Measurements from ENCODE around the gene DOK4. TPM values are rescaled to one million over a fixed set of nuclear protein-coding genes. Genes with fewer than 3 reads are reported as not detected.

Gene DOK4
- total RNA-seq, 1 experiment from 2014 or later = 27.4 TPM

DNA sequence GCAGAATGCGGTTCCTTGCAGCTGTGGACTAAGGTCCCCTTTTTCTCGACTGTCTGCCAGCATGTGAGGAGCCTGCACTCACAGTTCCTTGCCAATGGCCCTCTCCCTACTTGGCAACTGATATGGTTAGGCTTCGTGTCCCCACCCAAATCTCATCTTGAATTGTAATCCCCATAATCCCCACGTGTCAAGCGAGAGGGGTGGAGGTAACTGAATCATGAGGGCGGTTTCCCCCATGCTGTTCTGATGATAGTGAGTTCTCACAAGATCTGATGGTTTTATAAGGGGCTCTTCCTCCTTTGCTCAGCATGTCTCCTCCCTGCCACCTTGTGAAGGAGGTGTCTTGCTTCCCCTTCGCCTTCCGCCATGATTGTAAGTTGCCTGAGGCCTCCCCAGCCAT lies 59.0 kb downstream of the DOK4 start:
- 0 out of 2 replicates have a peak, but pooled peaks cover 6% of the 10 kb centered on the region for H3K36me3 ChIP-seq (ENCODE audit: low read depth)
- H2AFZ ChIP-seq = no peak overlapping the region
- no peaks in the 10 kb centered on the region for H3K9me3 ChIP-seq (ENCODE audit: insufficient read depth, low read depth)
- ChIA-PET POLR2A (ENCODE audit: unreplicated experiment) (no interaction called here), CTCF (no interaction called here)
- H4K20me1 ChIP-seq (ENCODE audit: insufficient read depth) = no peaks in the 10 kb centered on the region
- no peak overlapping the region for H3K27ac ChIP-seq
- TF ChIP-seq EZH2 (IDR thresholded peaks at IDR 0.05; ENCODE audit: low read depth) = no peak
- TF ChIP-seq, protein P1, sequence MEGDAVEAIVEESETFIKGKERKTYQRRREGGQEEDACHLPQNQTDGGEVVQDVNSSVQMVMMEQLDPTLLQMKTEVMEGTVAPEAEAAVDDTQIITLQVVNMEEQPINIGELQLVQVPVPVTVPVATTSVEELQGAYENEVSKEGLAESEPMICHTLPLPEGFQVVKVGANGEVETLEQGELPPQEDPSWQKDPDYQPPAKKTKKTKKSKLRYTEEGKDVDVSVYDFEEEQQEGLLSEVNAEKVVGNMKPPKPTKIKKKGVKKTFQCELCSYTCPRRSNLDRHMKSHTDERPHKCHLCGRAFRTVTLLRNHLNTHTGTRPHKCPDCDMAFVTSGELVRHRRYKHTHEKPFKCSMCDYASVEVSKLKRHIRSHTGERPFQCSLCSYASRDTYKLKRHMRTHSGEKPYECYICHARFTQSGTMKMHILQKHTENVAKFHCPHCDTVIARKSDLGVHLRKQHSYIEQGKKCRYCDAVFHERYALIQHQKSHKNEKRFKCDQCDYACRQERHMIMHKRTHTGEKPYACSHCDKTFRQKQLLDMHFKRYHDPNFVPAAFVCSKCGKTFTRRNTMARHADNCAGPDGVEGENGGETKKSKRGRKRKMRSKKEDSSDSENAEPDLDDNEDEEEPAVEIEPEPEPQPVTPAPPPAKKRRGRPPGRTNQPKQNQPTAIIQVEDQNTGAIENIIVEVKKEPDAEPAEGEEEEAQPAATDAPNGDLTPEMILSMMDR (conservative IDR thresholded peaks at IDR 0.05) = no peak
- no peaks in the 10 kb centered on the region for H3K79me2 ChIP-seq (ENCODE audit: low read depth)
- no peak overlapping the region for H3K4me3 ChIP-seq
- BruUV-seq (replicated peaks) = no TSS peak
- H3K9me2 ChIP-seq (ENCODE audit: insufficient read depth) = no peaks in the 10 kb centered on the region
- H3F3A ChIP-seq (ENCODE audit: insufficient read depth, low read depth) = peaks cover 3% of the 10 kb centered on the region; the same call in 1 of the 2 replicates
- no peak for DNase-seq
- H3K27me3 ChIP-seq (ENCODE audit: insufficient read depth, low read depth) = no peaks in the 10 kb centered on the region
- H3K4me1 ChIP-seq (replicated peaks; ENCODE audit: insufficient read depth) = no peaks in the 10 kb centered on the region
- intact Hi-C loops (cut with micrococcal nuclease; ENCODE audit: unreplicated experiment) = no loop called here
- no peak overlapping the region for H3K4me2 ChIP-seq

DNA sequence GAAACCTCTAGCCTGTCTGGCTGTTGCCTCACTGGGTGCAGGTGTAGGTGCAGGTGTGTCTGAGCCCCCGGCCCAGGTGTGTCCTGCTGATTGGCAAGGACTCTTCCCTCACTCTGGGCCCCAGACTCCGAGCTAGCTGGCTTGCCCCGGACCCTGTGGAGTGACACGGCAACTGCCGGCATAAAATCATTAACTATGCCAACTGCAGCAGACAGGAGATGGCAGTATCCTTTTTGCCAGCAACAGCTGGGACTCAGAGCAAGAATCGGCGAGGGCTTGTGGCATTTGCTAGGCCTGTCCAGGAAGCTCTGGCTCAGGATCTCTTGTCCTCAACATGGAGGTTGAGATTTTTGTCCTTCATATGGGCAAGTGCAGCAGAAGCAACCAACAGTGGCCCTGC lies 59.9 kb downstream of the DOK4 start:
- TF ChIP-seq, protein P1 (conservative IDR thresholded peaks at IDR 0.05) = no peak
- no peak for TF ChIP-seq EZH2 (IDR thresholded peaks at IDR 0.05; ENCODE audit: low read depth)
- Histone ChIP-seq H4K20me1 (ENCODE audit: insufficient read depth) (no peaks in the 10 kb centered on the region), H3K36me3 (ENCODE audit: low read depth) (0 out of 2 replicates have a peak, but pooled peaks cover 6% of the 10 kb centered on the region), H3K4me1 (replicated peaks; ENCODE audit: insufficient read depth) (0 out of 2 replicates have a peak, but pooled peaks cover 3% of the 10 kb centered on the region), H3K9me3 (ENCODE audit: insufficient read depth, low read depth) (no peaks in the 10 kb centered on the region), H3K4me3 (no peak overlapping the region), H3F3A (ENCODE audit: insufficient read depth, low read depth) (peaks cover 3% of the 10 kb centered on the region; the same call in 1 of the 2 replicates), H3K27me3 (ENCODE audit: insufficient read depth, low read depth) (no peaks in the 10 kb centered on the region), H3K27ac (no peak overlapping the region), H3K79me2 (ENCODE audit: low read depth) (no peaks in the 10 kb centered on the region), H3K4me2 (no peak overlapping the region), H2AFZ (no peak overlapping the region), H3K9me2 (ENCODE audit: insufficient read depth) (no peaks in the 10 kb centered on the region)
- intact Hi-C loops (cut with micrococcal nuclease; ENCODE audit: unreplicated experiment) = no loop called here
- no peak for DNase-seq
- CTCF ChIA-PET = no interaction called here
- POLR2A ChIA-PET (ENCODE audit: unreplicated experiment) = interaction anchor here (0.6 kb wide), 2 partner anchors 72 to 131 kb away, joined by 4 to 12 read pairs; no protein-coding TSS in a partner anchor
- no TSS peak for BruUV-seq (replicated peaks)

DNA sequence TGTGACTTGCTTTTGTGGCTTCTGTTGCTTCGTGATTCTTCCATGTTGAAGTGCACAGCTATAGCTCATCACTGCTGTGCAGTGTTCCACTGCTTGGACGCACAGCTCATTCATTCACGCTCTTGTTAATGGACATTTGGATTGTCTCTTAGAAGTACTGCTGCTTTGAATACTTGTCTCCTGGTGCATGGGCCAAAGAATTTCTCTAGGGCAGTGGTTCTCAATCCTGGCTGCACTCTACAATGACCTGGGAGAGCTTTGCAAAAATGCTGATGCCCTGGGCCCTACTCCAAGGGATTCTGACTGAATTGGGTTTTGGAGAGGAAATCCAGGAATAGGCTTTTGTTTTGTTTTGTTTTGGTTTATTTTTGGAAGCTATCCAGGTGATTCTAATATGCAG lies 61.7 kb downstream of the DOK4 start:
- intact Hi-C loops (cut with micrococcal nuclease; ENCODE audit: unreplicated experiment) = no loop called here
- no peaks in the 10 kb centered on the region for H3K9me3 ChIP-seq (ENCODE audit: insufficient read depth, low read depth)
- H3K36me3 ChIP-seq (ENCODE audit: low read depth) = 0 out of 2 replicates have a peak, but pooled peaks cover 6% of the 10 kb centered on the region
- no peak overlapping the region for H3K4me2 ChIP-seq
- no peak overlapping the region for H3K4me3 ChIP-seq
- H3F3A ChIP-seq (ENCODE audit: insufficient read depth, low read depth) = peaks cover 10% of the 10 kb centered on the region; the same call in 1 of the 2 replicates
- no peaks in the 10 kb centered on the region for H3K9me2 ChIP-seq (ENCODE audit: insufficient read depth)
- CTCF ChIA-PET = interaction anchor here (0.8 kb wide), 1 partner anchor 61 kb away, joined by 3 read pairs; no protein-coding TSS in a partner anchor
- POLR2A ChIA-PET (ENCODE audit: unreplicated experiment) = no interaction called here
- H3K4me1 ChIP-seq (replicated peaks; ENCODE audit: insufficient read depth) = 0 out of 2 replicates have a peak, but pooled peaks cover 3% of the 10 kb centered on the region
- no peak overlapping the region for H2AFZ ChIP-seq
- no peak for DNase-seq
- no peaks in the 10 kb centered on the region for H4K20me1 ChIP-seq (ENCODE audit: insufficient read depth)
- H3K79me2 ChIP-seq (ENCODE audit: low read depth) = no peaks in the 10 kb centered on the region
- no peaks in the 10 kb centered on the region for H3K27me3 ChIP-seq (ENCODE audit: insufficient read depth, low read depth)
- TF ChIP-seq, protein P1 (conservative IDR thresholded peaks at IDR 0.05) = no peak
- no peak for TF ChIP-seq EZH2 (IDR thresholded peaks at IDR 0.05; ENCODE audit: low read depth)
- no TSS peak for BruUV-seq (replicated peaks)
- H3K27ac ChIP-seq = no peak overlapping the region
